PC-9 (cell line): Measurements from ENCODE around the gene MARCHF3. TPM values are rescaled to one million over a fixed set of nuclear protein-coding genes. Genes with fewer than 3 reads are reported as not detected.

Source experiments
- BruUV-seq: library from RNA; stranded (reverse); fragments of 400-500 nt; replicated peaks from 2 replicates; lab custom pipeline; 2021; lab: Mats Ljungman, UMichigan
- CTCF ChIA-PET: fragments of 300-600 bp; sonication (Branson Sonifier 250); formaldehyde crosslinking; loops from one replicate; lab custom pipeline; 2022; ENCODE audit warnings: antibody characterized with exemption; lab: Charles Lee
- POLR2A ChIA-PET: fragments of 300-600 bp; sonication (Branson Sonifier 250); formaldehyde crosslinking; loops from one replicate; lab custom pipeline; 2022; ENCODE audit warnings: antibody characterized with exemption; ENCODE audit not compliant: unreplicated experiment; lab: Charles Lee
- DNase-seq, 2 experiments: peaks; one replicate each; pipeline versions ENCODE4 v3.0.0 to v3.0.0-alpha.2; 2015 to 2022; ENCODE audit warnings: mixed read lengths in 1 of 2
- H2AFZ ChIP-seq: fragments of 200-600 bp; sonication (generic); 2 replicates; pipeline ENCODE4 v1.8.1; 2017; ENCODE audit warnings: antibody characterized with exemption
- H3F3A ChIP-seq: fragments of 200-600 bp; sonication (generic); 2 replicates; pipeline ENCODE4 v1.8.1; 2017; ENCODE audit warnings: antibody characterized with exemption, mild to moderate bottlenecking, low read depth; ENCODE audit not compliant: insufficient read depth
- H3K27ac ChIP-seq: fragments of 200-600 bp; sonication (generic); 2 replicates; pipeline ENCODE4 v1.6.1; 2016; ENCODE audit warnings: mixed run types
- H3K27me3 ChIP-seq: fragments of 200-600 bp; sonication (generic); 2 replicates; pipeline ENCODE4 v1.6.1; 2016; ENCODE audit warnings: low read depth, mixed run types; ENCODE audit not compliant: insufficient read depth
- H3K36me3 ChIP-seq: fragments of 200-600 bp; sonication (generic); 2 replicates; pipeline ENCODE4 v1.6.1; 2016; ENCODE audit warnings: low read depth, mixed run types
- H3K4me1 ChIP-seq: fragments of 200-600 bp; sonication (generic); replicated peaks from 2 replicates; pipeline ENCODE4 v1.6.1; 2016; ENCODE audit warnings: mixed run types; ENCODE audit not compliant: insufficient read depth
- H3K4me2 ChIP-seq: fragments of 200-600 bp; sonication (generic); 2 replicates; pipeline ENCODE4 v1.6.1; 2017; ENCODE audit warnings: mixed run types
- H3K4me3 ChIP-seq: fragments of 200-600 bp; sonication (generic); 2 replicates; pipeline ENCODE4 v1.6.1; 2016; ENCODE audit warnings: mixed run types
- H3K79me2 ChIP-seq: fragments of 200-600 bp; sonication (generic); 2 replicates; pipeline ENCODE4 v1.6.1; 2017; ENCODE audit warnings: low read depth, mixed run types
- H3K9me2 ChIP-seq: fragments of 200-600 bp; sonication (generic); 2 replicates; pipeline ENCODE4 v1.8.1; 2017; ENCODE audit warnings: mild to moderate bottlenecking; ENCODE audit not compliant: insufficient read depth
- H3K9me3 ChIP-seq: fragments of 200-600 bp; sonication (generic); 2 replicates; pipeline ENCODE4 v1.8.1; 2016; ENCODE audit warnings: low read depth; ENCODE audit not compliant: insufficient read depth
- H4K20me1 ChIP-seq: fragments of 200-600 bp; sonication (generic); 2 replicates; pipeline ENCODE4 v1.8.1; 2017; ENCODE audit not compliant: insufficient read depth
- CTCF ChIP-seq: fragments of 200-600 bp; sonication (generic); conservative IDR thresholded peaks from 2 replicates; pipeline ENCODE4 v1.6.1; 2017; ENCODE audit warnings: mixed run types, antibody characterized with exemption, mild to moderate bottlenecking, moderate library complexity
- EZH2 ChIP-seq: fragments of 200-600 bp; sonication (generic); IDR thresholded peaks from 2 replicates; pipeline ENCODE4 v1.8.0; 2017; ENCODE audit warnings: antibody characterized with exemption, low read depth
- intact Hi-C: fragments of 100-400 bp; cut with micrococcal nuclease; formaldehyde crosslinking; loops from one replicate; pipeline ENCODE4 v1.10.0; 2022; ENCODE audit not compliant: unreplicated experiment
- total RNA-seq: library from RNA; stranded (reverse); gene quantifications from 2 replicates; pipeline ENCODE4 v1.2.3, GENCODE V29; 2021

The MARCHF3 gene
- total RNA-seq, 1 experiment from 2014 or later: 0.35 TPM

GRCh38 chr5:126983874-126984266 lies 46.5 kb downstream of the MARCHF3 start:
- intact Hi-C loops: no loop called here

GRCh38 chr5:126982926-126983873 lies 47.2 kb downstream of the MARCHF3 start:
- no peaks in the 10 kb centered on the region for H4K20me1 ChIP-seq
- BruUV-seq: no TSS peak
- H3K4me3 ChIP-seq: no peak overlapping the region
- no peak for DNase-seq
- intact Hi-C loops: no loop called here
- H3K79me2 ChIP-seq: no peaks in the 10 kb centered on the region
- no peak overlapping the region for H2AFZ ChIP-seq
- no peaks in the 10 kb centered on the region for H3K9me2 ChIP-seq
- ChIA-PET POLR2A (no interaction called here), CTCF (no interaction called here)
- H3K36me3 ChIP-seq: no peaks in the 10 kb centered on the region
- H3K27ac ChIP-seq: no peak overlapping the region
- no peaks in the 10 kb centered on the region for H3K4me1 ChIP-seq
- no peak for TF ChIP-seq CTCF
- no peak for TF ChIP-seq EZH2
- no peak overlapping the region for H3K4me2 ChIP-seq
- no peaks in the 10 kb centered on the region for H3K27me3 ChIP-seq
- no peaks in the 10 kb centered on the region for H3F3A ChIP-seq
- no peaks in the 10 kb centered on the region for H3K9me3 ChIP-seq

More at GRCh38 chr5:126983874-126984266, 46.5 kb downstream of the MARCHF3 start:
- H3K9me3 ChIP-seq: no peaks in the 10 kb centered on the region
- no peak for DNase-seq
- ChIA-PET POLR2A (no interaction called here), CTCF (no interaction called here)
- H3K4me1 ChIP-seq: no peaks in the 10 kb centered on the region
- no peak overlapping the region for H3K4me3 ChIP-seq
- no peaks in the 10 kb centered on the region for H3K27me3 ChIP-seq
- no peak overlapping the region for H3K4me2 ChIP-seq
- H2AFZ ChIP-seq: no peak overlapping the region
- no peak for TF ChIP-seq CTCF
- H3K9me2 ChIP-seq: no peaks in the 10 kb centered on the region
- BruUV-seq: no TSS peak
- H4K20me1 ChIP-seq: no peaks in the 10 kb centered on the region
- H3K27ac ChIP-seq: no peak overlapping the region
- H3K36me3 ChIP-seq: no peaks in the 10 kb centered on the region
- H3K79me2 ChIP-seq: no peaks in the 10 kb centered on the region
- no peaks in the 10 kb centered on the region for H3F3A ChIP-seq

- Histone ChIP-seq H2AFZ (no peak overlapping the region), H3K36me3 (no peaks in the 10 kb centered on the region), H3K9me2 (no peaks in the 10 kb centered on the region), H4K20me1 (no peaks in the 10 kb centered on the region), H3K79me2 (no peaks in the 10 kb centered on the region), H3F3A (no peaks in the 10 kb centered on the region), H3K4me3 (no peak overlapping the region), H3K27me3 (no peaks in the 10 kb centered on the region), H3K4me2 (no peak overlapping the region), H3K27ac (no peak overlapping the region), H3K9me3 (no peaks in the 10 kb centered on the region), H3K4me1 (no peaks in the 10 kb centered on the region)
- no TSS peak for BruUV-seq
- no peak for DNase-seq
- TF ChIP-seq CTCF (no peak), EZH2 (no peak)
- ChIA-PET POLR2A (no interaction called here), CTCF (no interaction called here)
- intact Hi-C loops: no loop called here
Measured at GRCh38 chr5:126982202-126982601, 48.2 kb downstream of the MARCHF3 start.
